ENCODE measurements around the gene TARS1. TPM values are rescaled to one million over a fixed set of nuclear protein-coding genes. Genes with fewer than 3 reads are reported as not detected.

The TARS1 gene
- polyA plus RNA-seq, 1 donor from 2014 or later = 88.7 TPM

DNA sequence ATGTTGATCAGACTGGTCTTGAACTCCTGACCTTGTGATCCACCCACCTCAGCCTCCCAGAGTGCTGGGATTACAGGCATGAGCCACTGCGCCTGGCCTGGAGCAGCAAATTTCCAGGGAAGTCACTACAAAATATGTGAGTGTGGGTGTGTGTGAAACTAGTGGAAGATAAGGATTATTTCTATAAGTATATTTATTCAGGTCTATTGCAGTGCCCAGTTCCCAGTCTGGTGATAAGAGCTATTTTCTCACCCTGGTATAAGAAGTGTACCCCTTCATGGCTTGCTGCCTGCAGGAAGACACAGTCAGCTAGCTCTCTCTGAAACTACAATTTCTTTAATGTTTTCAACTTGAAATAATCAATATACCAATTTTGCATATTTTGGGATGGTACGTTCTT, 37.1 kb downstream of the TARS1 start (continued):
- TF ChIP-seq MXI1 (conservative IDR thresholded peaks at IDR 0.05; ENCODE audit: poor library complexity, severe bottlenecking) (no peak), EP300 (conservative IDR thresholded peaks at IDR 0.05; ENCODE audit: poor library complexity, severe bottlenecking) (no peak)

DNA sequence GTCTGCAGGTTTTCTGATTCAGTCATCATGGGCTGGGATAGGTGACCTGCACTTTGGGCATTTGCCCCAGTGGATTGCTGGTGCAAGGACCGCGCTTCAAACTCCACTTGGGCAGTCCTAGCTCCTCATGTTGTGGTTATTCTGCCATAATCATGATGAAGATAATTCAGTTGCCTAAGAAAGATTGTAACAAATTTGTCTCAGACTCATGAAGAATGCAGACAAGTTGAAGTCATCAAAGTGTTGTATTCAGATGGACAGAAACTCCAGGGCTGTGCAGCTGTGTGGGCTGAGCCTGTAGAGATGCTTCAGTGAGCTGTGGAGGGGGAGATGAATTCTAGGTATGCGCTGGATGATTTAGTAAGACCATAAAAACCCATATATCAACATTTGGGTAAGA, 38.5 kb downstream of the TARS1 start:
- H3K9me2 ChIP-seq (ENCODE audit: insufficient read depth, low read length) = no peaks in the 10 kb centered on the region
- no peak overlapping the region for H3K4me2 ChIP-seq (ENCODE audit: low read length)
- H3K9ac ChIP-seq (ENCODE audit: low read length) = no peak overlapping the region
- H4K20me1 ChIP-seq (ENCODE audit: insufficient read depth) = no peaks in the 10 kb centered on the region
- H3K4me3 ChIP-seq (ENCODE audit: low read length) = no peak overlapping the region
- no peaks in the 10 kb centered on the region for H3K9me3 ChIP-seq (ENCODE audit: low read length)
- H3K36me3 ChIP-seq (ENCODE audit: insufficient read depth, low read length) = no peaks in the 10 kb centered on the region
- no peaks in the 10 kb centered on the region for H3F3A ChIP-seq (ENCODE audit: insufficient read depth, low read length, poor library complexity, severe bottlenecking)
- no peaks in the 10 kb centered on the region for H3K27me3 ChIP-seq (ENCODE audit: insufficient read depth, low read depth, low read length)
- no peak overlapping the region for H3K27ac ChIP-seq (ENCODE audit: low read length)
- no peak overlapping the region for H2AFZ ChIP-seq (ENCODE audit: low read depth, low read length)
- TF ChIP-seq POLR2AphosphoS5 (IDR thresholded peaks at IDR 0.05) = no peak
- TF ChIP-seq MXI1 (conservative IDR thresholded peaks at IDR 0.05; ENCODE audit: poor library complexity, severe bottlenecking) = no peak
- TF ChIP-seq TAF1 (IDR thresholded peaks at IDR 0.05; ENCODE audit: low read depth) = no peak
- TF ChIP-seq, protein P1, sequence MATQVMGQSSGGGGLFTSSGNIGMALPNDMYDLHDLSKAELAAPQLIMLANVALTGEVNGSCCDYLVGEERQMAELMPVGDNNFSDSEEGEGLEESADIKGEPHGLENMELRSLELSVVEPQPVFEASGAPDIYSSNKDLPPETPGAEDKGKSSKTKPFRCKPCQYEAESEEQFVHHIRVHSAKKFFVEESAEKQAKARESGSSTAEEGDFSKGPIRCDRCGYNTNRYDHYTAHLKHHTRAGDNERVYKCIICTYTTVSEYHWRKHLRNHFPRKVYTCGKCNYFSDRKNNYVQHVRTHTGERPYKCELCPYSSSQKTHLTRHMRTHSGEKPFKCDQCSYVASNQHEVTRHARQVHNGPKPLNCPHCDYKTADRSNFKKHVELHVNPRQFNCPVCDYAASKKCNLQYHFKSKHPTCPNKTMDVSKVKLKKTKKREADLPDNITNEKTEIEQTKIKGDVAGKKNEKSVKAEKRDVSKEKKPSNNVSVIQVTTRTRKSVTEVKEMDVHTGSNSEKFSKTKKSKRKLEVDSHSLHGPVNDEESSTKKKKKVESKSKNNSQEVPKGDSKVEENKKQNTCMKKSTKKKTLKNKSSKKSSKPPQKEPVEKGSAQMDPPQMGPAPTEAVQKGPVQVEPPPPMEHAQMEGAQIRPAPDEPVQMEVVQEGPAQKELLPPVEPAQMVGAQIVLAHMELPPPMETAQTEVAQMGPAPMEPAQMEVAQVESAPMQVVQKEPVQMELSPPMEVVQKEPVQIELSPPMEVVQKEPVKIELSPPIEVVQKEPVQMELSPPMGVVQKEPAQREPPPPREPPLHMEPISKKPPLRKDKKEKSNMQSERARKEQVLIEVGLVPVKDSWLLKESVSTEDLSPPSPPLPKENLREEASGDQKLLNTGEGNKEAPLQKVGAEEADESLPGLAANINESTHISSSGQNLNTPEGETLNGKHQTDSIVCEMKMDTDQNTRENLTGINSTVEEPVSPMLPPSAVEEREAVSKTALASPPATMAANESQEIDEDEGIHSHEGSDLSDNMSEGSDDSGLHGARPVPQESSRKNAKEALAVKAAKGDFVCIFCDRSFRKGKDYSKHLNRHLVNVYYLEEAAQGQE (IDR thresholded peaks at IDR 0.05; ENCODE audit: borderline replicate concordance) = no peak
- TF ChIP-seq EZH2 (IDR thresholded peaks at IDR 0.05; ENCODE audit: borderline replicate concordance, insufficient read depth, low read length, poor library complexity, severe bottlenecking) = no peak
- TF ChIP-seq RAD21 (conservative IDR thresholded peaks at IDR 0.05) = no peak
- no peak for TF ChIP-seq SMC3 (conservative IDR thresholded peaks at IDR 0.05; ENCODE audit: poor library complexity)
- TF ChIP-seq, protein P2, sequence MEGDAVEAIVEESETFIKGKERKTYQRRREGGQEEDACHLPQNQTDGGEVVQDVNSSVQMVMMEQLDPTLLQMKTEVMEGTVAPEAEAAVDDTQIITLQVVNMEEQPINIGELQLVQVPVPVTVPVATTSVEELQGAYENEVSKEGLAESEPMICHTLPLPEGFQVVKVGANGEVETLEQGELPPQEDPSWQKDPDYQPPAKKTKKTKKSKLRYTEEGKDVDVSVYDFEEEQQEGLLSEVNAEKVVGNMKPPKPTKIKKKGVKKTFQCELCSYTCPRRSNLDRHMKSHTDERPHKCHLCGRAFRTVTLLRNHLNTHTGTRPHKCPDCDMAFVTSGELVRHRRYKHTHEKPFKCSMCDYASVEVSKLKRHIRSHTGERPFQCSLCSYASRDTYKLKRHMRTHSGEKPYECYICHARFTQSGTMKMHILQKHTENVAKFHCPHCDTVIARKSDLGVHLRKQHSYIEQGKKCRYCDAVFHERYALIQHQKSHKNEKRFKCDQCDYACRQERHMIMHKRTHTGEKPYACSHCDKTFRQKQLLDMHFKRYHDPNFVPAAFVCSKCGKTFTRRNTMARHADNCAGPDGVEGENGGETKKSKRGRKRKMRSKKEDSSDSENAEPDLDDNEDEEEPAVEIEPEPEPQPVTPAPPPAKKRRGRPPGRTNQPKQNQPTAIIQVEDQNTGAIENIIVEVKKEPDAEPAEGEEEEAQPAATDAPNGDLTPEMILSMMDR (IDR thresholded peaks at IDR 0.05; ENCODE audit: poor library complexity, severe bottlenecking) = no peak
- no peak for TF ChIP-seq EP300 (conservative IDR thresholded peaks at IDR 0.05; ENCODE audit: poor library complexity, severe bottlenecking)
- H3K79me2 ChIP-seq (replicated peaks; ENCODE audit: insufficient read depth, low read length) = no peaks in the 10 kb centered on the region

DNA sequence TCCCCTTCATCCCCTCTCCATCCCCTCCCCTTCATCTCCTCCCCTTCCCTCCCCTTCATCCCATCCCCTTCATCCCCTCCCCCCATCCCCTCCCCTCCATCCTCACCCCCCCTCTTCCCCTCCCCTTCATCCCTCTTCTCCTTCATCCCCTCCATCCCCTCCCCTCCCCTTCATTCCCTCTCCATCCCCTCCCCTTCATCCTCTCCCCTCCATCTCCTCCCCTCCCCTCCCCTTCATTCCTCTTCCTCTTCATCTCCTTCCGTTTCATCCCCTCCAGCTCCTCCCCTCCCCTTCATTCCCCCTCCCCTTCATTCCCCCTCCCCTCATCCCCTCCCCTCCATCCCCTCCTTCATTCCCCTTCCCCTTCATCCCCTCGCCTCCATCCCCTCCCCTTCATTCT, 40.1 kb downstream of the TARS1 start:
- H3F3A ChIP-seq (ENCODE audit: insufficient read depth, low read length, poor library complexity, severe bottlenecking) = no peaks in the 10 kb centered on the region
- no peaks in the 10 kb centered on the region for H3K27me3 ChIP-seq (ENCODE audit: insufficient read depth, low read depth, low read length)
- H3K9me3 ChIP-seq (ENCODE audit: low read length) = no peaks in the 10 kb centered on the region
- no peaks in the 10 kb centered on the region for H3K9me2 ChIP-seq (ENCODE audit: insufficient read depth, low read length)
- H3K27ac ChIP-seq (ENCODE audit: low read length) = no peak overlapping the region
- H4K20me1 ChIP-seq (ENCODE audit: insufficient read depth) = no peaks in the 10 kb centered on the region
- no peaks in the 10 kb centered on the region for H3K79me2 ChIP-seq (replicated peaks; ENCODE audit: insufficient read depth, low read length)
- H3K36me3 ChIP-seq (ENCODE audit: insufficient read depth, low read length) = no peaks in the 10 kb centered on the region
- H3K4me2 ChIP-seq (ENCODE audit: low read length) = no peak overlapping the region
- no peak overlapping the region for H3K4me3 ChIP-seq (ENCODE audit: low read length)
- H3K9ac ChIP-seq (ENCODE audit: low read length) = no peak overlapping the region
- TF ChIP-seq, protein P1 (IDR thresholded peaks at IDR 0.05; ENCODE audit: borderline replicate concordance) = no peak
- TF ChIP-seq EZH2 (IDR thresholded peaks at IDR 0.05; ENCODE audit: borderline replicate concordance, insufficient read depth, low read length, poor library complexity, severe bottlenecking) = no peak
- H2AFZ ChIP-seq (ENCODE audit: low read depth, low read length) = no peak overlapping the region

All from neural cell (in vitro differentiated cells).